Activated T-cell treated with anti-CD3 and anti-CD28 coated beads for 48 hours (primary cell): ENCODE results near the gene ZDHHC14.
"Not testable (repeated sequence)": the region's sequence is repeated elsewhere in the genome, so short reads cannot be mapped to it uniquely, and the experiment has no call there.

Experiments
- DNase-seq: peaks from one replicate; pipeline ENCODE4 v3.0.0-alpha.2; 2020; ENCODE audit warnings: low read depth

The ZDHHC14 gene

DNA sequence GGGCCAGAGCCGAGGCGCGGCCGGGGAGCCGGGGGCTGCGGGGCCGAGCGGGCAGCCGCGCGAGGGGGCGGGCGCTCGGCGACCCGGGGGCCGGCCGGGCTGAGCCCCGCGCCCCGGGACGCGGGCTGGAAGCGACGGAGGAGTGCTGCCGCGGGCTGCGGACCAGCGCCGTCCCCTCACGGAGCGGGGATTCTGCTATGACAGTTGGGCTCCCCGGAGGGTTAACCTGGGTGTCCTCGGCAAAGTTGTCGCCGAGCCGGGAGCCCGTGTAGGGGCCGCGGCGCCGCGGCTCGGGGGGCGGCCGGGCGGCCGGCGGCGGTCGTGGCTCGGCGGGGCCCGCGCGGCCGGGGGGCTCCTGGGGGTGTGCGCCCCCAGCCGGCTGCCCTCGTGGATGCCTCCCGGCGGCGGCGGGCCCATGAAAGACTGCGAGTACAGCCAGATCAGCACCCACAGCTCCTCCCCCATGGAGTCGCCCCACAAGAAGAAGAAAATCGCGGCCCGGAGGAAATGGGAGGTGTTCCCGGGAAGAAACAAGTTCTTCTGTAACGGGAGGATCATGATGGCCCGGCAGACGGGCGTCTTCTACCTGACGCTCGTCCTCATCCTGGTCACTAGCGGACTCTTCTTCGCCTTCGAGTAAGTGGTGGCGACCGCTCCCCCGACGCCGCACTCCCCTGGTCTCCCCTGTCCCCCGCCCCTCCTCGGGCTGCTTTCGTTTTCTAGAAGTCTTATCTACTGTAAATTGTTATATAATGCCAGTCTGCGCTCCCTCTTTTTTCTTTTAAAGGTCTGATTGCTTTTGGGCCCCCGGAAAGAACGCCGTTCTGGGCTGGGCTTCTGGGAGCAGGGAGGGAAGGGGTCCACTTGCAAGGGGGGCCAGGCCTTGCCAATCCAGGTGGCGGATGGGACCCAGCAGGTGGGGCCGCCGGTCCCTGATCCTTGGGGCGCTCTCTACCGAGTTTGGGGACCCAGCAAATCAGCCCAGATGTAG lies 936 bp downstream of the ZDHHC14 start:
- peak; percentile 47 for DNase-seq

DNA sequence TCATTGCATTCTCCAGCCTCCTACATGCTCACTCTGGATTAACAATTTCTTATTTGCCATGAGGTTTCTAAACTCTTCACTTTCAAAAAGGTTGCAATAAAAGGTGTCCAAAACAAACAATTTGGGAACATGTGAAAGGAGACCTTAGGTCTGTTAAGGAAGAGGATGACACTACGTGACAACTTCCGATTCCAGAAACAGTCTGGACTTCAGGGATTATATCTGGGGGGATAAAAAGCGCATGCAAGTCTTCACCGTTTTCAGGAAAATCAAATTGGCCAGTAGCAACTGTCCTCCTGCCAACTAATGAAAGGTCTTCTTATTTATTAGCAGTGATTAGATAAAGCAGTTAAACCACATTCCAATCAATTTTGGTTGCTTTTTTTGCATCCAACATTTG lies 1.8 kb downstream of the ZDHHC14 start:
- DNase-seq, result no peak

DNA sequence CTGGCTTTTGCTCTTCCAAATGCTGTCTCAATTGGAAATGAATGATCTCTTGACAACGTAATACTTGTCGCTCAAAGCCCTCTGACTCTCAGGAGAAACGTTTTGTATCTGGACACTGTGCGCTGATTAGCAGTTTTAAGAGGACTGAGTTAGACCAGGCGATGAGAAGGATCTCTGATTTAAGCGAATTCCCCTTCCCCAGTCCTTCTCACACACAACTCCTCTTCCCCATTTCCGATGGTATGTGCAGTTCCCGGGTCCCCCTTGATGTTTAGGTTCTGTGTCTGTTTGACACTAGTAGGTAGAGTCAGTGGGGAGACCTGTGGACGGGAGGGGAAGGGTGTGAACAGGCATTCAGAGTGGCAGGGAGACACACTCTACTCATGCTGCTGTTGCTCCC lies 2.5 kb downstream of the ZDHHC14 start:
- DNase-seq, result no peak

DNA sequence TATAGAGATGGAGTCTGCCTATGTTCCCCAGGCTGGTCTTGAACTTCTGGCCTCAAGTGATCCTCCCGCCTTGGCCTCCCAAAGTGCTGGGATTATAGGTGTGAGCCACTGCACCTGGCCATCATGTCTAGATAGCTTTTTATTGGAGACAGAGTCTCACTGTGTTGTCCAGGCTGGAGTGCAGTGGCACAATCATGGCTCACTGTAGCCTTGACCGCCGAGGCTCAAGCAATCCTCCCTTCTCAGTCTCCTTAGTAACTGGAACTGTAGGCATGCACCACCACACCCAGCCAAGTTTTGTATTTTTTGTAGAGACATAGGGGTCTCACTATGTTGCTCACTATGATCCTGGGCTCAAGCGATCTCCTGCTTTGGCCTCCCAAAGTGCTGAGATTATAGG lies 4.0 kb downstream of the ZDHHC14 start:
- DNase-seq, result not testable (repeated sequence)

DNA sequence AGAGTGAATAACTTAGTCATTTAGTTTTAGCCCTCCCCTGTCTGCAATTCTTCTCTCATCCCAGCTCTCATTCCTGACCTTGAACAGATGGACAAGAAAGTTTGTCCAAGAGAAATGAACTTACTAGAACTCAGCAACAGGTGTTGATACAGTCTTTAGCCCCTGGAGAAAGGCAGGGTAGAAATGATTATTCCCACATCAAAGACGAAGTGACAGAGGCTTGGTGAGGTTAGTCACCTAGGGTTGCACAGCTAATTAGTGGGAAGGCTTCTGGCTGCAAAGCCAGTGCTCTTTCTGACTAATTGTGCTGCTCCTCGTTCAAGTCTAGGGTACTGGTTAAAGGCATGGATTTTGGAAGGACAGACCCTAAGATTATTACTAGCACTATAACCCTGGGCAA lies 4.5 kb downstream of the ZDHHC14 start:
- DNase-seq, result no peak

DNA sequence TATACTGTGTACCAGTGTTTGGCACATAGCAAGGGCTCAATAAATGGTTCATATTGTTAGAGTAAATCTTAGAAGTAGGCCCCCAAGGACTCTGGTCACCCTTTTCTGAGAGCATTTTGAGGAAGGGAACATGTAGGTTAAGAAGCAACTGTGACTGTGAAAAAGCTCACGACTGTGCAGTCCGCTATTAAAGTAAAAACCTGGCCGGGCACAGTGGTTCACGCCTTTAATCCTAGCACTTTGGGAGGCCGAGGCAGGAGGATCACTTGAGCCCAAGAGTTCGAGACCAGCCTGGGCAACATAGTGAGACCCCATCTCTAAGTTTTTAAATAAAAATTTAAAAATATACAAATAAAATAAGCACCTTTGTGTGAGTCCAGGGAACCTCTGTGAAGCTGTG lies 5.0 kb downstream of the ZDHHC14 start:
- DNase-seq, result no peak

DNA sequence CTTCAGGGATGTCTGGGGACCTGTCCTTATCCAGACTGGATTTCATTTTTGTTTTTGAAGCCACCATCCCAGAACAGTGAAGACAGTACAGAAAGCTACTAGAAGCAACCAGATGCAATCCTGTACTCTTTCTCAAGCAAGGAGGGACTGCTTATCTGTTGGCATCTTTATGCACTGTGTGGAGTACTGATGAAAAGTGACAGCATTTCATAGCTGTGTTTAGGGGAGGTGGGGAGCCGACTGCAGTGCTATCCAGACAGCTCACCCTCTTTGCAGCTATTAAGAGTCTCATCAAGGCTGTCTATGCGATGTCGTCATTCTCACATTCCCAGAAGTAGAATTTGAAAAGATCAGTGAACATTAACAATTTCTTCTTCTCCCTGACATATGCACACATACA lies 5.5 kb downstream of the ZDHHC14 start:
- no peak for DNase-seq

DNA sequence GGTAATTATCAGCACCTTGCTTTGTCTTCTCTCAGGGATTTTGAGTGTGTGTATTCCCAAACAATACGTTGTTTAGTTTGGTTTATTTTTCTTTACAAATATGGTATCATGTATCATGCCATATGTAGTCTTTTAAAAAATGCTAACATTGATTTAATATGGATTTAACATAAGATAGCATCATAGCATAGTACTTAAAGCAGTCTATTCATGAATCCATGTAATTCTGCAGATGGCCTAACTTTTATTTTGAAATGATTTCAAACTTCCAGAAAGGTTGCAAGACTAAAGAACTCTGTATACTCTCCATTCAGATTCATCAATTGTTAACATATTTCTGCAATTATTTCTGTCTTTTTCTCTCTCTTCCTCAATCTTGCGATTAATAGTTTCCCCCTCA lies 7.9 kb downstream of the ZDHHC14 start:
- no peak for DNase-seq

DNA sequence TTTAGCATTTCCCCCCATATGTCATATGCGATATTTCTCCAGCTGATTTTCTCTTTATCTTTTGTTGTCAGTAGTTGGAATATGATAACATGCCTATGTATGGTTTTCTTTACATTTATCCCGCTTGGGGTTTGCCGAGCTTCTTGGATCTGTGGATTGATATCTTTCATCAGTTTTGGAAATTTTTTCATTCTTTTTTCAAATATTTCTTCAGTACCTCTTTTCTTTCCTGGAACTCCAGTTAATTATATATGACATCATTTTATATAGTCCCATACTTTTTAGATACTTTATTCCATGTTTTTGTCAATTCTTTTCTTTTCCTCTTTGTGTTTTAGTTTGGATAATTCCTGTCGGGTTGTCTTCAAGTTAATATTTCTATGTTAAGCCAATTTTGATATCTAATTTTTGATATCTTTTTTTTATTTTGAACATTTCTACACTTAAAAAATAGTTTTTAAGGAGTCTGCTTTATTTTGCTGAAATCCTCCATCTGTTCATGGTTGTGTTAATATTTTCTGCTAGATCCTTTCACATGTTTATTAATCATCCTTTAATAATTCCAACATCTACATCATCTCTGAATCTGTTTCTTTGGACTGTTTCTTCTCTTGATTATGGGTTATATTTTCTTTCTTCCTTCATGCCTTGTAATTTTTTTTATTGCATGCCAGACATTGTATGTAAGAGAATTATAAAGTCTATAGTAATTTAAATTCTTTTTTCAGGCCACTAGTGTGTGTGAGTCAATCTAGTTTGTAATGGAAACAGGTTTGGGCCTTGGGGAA lies 9.5 kb downstream of the ZDHHC14 start:
- DNase-seq, result no peak

DNA sequence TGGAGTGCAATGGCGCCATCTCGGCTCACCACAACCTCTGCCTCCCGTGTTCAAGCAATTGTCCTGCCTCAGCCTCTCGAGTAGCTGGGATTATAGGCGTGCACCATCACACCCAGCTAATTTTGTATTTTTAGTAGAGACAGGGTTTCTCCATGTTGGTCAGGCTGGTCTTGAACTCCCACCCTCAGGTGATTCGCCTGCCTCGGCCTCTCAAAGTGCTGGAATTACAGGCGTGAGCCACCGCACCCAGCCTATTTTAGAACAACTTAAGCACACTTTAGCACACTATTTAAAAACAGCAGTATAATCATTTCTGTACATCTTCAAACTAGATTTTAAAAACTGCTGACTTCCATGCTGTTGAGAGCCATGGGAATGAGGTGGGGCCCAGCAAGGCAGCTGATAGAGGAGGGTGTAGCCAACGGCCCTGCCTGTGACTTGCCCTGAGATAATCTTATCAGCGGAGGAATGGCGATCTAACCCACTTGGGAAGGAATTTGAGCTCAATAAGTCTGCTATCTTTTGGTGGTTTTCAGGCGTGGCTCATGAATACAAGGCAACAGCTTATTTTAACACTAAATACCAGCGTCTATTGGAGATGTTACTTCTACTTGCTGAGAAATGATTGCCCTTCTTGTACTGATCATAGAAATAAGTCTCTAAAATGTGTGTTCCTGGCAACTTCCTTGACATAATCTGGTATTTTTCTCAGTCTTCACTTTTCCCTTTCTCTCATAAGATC lies 12.1 kb downstream of the ZDHHC14 start:
- no peak for DNase-seq

DNA sequence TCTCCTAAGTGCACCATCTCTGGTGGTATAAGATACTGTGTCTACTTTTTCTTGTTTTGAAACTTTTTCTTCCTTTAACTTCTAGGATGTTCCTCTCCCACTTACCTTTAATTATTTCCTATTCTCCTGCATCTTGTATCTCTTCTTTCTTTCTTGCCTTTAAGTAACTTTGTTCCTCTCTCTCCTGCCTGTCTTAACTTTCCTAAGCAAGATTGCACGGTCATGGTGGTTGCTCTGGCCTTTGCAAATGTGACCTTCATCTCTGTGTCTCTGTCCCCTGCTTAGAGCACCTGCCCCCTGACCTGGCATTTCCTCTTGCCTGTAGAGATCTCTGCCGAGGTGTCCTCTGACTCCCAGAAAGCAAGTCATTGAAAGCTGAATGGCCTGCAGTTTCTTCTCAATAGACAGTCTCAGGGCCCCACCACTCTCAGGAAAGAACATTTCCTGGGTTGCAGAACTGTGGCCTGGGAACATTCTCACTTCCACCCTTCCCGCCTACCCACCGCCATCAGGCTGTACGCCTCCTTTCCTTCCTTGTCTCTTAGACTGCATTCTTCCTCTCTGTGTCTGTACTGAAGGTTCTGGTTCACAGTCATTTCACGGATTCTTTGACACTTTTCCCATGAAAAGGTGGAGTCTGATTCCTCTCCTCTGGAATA lies 12.8 kb downstream of the ZDHHC14 start:
- no peak for DNase-seq

DNA sequence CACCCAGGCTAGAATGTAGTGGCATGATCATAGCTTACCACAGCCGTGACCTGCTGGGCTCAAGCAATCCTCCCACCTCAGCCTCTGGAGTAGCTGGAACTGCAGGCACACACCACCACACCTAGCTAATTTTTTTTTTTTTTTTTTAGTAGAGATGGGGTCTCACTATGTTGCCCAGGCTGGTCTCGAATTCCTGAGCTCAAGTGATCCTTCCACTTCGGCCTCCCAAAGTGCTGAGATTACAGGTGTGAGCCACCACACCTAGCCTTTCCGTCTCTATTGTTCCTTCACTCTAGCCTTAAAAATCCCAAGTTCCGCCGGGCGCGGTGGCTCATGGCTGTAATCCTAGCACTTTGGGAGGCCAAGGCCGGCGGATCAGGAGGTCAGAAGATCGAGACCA lies 14.2 kb downstream of the ZDHHC14 start:
- not testable (repeated sequence) for DNase-seq

DNA sequence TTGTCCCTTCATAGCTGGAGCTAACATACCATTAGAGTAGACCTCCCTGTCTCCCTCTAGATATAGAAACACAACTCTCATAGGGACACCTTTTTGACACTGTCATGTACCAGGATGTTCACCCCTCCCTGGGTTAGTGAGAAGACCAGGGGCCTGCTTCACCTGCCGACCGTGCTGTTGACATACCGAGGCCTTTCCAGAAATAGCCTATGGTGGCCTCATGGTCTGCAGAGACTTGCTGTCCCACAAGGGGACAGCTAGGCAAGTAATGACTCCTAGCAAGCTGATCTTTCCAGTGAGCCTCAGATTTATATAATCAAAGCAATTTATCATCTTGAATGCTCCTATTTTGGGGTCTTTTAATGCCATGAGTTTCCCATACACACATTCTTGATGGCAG lies 15.0 kb downstream of the ZDHHC14 start:
- DNase-seq, result no peak

DNA sequence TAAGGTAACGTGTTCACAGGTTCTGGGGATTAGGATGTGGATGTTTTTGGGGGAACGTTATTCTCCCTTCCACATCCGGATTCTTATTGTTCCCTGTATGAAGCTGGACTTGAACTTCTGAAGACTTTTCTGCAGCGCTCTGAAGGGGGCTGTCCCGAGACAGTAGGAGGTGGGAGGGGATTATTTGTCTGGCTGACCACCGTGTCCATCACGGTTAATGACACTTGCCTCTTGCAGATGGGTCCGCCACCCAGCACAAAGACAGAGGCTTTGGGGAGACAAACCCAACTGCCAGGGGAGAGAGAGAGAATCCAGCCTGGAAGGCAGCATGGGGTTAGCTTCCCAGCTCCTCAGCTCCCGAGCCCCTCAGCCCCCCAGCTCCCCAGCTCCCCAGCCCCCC lies 16.7 kb downstream of the ZDHHC14 start:
- DNase-seq, result no peak

DNA sequence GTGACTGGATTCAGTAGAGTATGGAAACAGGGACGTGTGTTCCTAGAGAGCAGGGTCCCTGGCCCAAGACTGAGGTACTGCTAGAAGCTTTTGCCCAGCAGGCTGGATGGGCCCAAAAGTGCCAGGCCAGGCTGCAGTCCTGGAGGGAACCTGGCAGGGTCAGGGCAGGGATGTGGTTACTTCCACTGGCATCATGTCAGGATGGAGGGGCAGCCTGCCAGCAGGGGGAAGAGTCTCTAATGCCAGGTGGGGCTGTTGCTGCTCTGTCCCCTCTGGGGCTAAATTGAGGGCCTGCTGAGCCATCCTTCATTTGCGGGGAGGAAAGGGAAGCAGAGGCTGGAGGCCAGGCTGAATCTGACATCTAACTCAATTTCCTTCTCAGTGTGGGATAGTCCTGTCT lies 17.2 kb downstream of the ZDHHC14 start:
- no peak for DNase-seq

DNA sequence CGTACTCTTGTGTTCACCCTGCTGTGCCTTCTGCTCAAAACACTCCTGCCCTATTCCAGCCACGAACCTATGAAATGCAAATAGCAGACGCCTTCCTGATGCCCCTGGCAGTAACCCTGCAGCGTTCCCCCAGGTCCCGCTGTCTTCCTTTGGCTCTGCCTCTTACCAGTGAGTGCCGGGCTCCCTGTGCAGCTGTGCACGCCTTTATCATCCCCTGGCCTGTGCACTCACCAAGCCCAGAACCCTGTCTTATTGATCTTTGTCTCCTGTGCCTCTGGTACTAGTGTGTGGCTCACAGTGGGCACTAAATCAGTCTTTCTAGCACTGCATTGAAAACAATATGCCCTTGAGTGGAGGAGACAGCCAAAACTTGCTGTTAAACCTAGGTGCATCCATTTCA lies 19.7 kb downstream of the ZDHHC14 start:
- no peak for DNase-seq

DNA sequence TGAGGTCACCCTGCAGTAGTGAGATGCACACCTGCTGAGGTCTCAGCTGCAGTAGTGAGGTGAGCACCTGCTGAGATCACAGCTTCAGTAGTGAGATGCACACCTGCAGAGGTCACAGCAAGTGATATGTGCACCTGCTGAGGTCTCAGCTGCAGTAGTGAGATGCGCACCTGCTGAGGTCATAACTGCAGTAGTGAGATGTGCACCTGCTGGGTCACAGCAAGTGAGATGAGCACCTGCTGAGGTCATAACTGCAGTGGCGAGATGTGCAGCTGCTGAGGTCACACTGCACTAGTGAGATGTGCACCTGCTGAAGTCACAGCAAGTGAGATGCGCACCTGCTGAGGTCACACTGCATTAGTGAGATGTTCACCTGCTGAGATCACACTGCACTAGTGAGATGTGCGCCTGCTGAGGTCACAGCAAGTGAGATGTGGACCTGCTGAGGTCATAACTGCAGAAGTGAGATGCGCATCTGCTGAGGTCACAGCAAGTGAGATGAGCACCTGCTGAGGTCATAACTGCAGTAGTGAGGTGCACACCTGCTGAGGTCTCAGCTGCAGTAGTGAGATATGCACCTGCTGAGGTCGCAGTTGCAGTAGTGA lies 20.8 kb downstream of the ZDHHC14 start:
- DNase-seq, result no peak

DNA sequence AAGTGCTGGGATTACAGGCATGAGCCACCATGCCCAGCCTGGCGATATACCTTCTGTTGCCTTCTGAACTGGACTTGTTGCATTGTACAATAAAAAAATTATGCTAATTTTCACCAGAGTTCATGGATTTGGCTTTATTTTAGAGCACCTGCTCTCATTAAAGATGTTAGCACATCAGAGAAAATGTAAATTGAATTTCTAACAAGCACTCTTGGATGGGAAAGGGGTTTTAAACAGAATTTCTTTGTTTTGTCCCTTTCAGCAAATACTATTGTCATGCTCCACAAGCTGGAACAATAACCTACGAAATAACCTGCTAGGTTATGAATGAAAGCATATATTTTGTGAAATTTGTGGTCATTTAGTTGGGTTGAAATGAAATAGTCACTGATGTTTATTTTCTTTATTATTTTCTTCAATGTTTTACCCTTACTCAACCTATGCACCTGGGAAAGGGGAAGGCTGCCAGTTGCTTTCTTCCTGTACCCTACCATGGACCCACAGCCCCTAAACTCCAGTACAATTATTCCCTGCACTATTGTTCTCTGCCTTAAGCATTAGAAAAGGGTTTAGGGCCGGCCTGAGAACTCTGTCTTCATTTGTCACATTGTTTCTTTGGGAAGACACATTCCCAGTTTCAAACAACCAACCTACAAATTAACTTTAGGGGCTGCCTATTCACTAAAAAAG lies 22.2 kb downstream of the ZDHHC14 start:
- no peak for DNase-seq

DNA sequence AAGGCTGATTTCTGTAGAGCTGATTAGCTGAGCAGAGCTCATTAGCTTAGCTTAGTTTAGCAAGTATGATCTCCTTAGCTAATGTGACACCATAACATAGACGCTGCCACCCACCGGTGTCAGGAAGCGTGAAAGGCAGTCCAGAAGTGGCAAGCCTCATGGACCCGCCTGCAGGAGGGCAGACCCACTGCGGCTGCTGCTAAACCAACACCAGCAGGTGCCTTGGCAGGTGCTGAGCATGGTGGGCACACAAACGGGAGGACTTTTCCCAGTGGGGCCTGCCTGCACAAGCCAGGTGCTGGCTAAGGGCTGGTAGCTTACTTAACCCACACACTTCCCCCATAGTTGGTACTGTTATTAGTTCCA lies 22.7 kb downstream of the ZDHHC14 start:
- DNase-seq, result no peak

DNA sequence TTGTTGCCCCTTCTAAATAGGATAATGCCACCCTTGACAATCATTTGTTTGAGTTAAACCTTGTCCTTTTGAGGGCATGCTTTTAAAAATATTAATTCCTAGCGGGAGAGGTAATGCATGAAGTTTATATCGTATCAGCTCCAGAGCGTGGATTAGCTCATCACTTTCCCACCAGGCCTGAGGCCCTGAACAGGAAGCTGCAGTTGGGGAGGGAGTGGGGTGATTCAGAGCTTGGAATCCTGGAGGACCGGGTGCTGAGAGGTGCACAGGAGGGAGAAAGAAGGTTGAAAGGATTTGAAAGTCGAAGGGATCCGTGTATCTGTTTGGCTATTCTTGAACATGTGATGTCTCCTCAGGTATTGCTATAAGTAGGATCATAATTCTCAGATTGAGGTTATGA lies 25.0 kb downstream of the ZDHHC14 start:
- DNase-seq, result no peak

DNA sequence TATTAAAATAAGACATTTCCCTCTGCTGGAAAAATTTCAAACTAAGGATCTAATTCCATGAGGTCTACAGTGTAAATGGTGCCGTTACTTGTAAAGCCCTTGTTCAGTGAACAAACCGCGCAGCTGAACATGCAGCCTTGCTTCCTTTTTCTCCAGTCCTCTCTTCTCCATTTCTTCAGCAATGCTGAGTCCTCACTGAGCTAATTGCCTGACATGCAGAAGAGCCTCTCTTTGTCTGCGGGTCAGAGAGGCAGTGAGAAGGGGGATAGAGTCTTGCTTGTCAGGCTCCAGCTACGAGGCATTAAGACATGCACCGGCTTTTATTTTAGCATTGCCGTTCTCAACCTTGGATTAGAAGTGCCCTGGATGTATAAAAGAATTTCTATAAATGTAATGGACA lies 25.7 kb downstream of the ZDHHC14 start:
- no peak for DNase-seq
